RKO (cell line): ENCODE results near the gene INF2.
A peak's percentile ranks its signal among the peaks of the same experiment; 100 is the strongest.

Experiments
- DNase-seq: peaks from one replicate; pipeline ENCODE4 v3.0.0-alpha.2; 2016; ENCODE audit warnings: low spot score

INF2 gene

GRCh38 chr14:104751539-104752422 is 62.4 kb downstream of the INF2 start:
- DNase-seq, result no peak

GRCh38 chr14:104752423-104752734 is 63.0 kb downstream of the INF2 start:
- DNase-seq, result no peak

- peak; percentile 98 for DNase-seq
Observed at GRCh38 chr14:104752735-104753527, 63.5 kb downstream of the INF2 start, which contains the start of gene SIVA1. TSS of gene SIVA1 (plus strand) at chr14:104753147. CDS start at chr14:104753202, 55 bp downstream.

GRCh38 chr14:104753528-104754212 is 64.3 kb downstream of the INF2 start:
- DNase-seq, result no peak

- no peak for DNase-seq
Observed at GRCh38 chr14:104754213-104754851, 64.9 kb downstream of the INF2 start.

GRCh38 chr14:104755621-104756020 is 66.2 kb downstream of the INF2 start:
- DNase-seq, result no peak

GRCh38 chr14:104756477-104757237 is 67.2 kb downstream of the INF2 start:
- no peak for DNase-seq

- no peak for DNase-seq
Observed at GRCh38 chr14:104757238-104757585, 67.8 kb downstream of the INF2 start.

- DNase-seq, result no peak
Observed at GRCh38 chr14:104757681-104758392, 68.4 kb downstream of the INF2 start.

GRCh38 chr14:104758981-104759969 is 69.9 kb downstream of the INF2 start:
- no peak for DNase-seq

- no peak for DNase-seq
Observed at GRCh38 chr14:104765517-104765916, 76.1 kb downstream of the INF2 start.

GRCh38 chr14:104766256-104766862 is 76.9 kb downstream of the INF2 start:
- DNase-seq, result no peak

- DNase-seq, result no peak
Observed at GRCh38 chr14:104766863-104767633, 77.6 kb downstream of the INF2 start.

GRCh38 chr14:104767634-104767918 is 78.2 kb downstream of the INF2 start:
- no peak for DNase-seq

GRCh38 chr14:104768437-104769323 is 79.3 kb downstream of the INF2 start:
- DNase-seq, result peak; percentile 77

- no peak for DNase-seq
Observed at GRCh38 chr14:104769324-104770071, 80.1 kb downstream of the INF2 start.

GRCh38 chr14:104770072-104770579 is 80.7 kb downstream of the INF2 start:
- no peak for DNase-seq
